ENCODE data around the gene RGS6.

Gene RGS6

DNA sequence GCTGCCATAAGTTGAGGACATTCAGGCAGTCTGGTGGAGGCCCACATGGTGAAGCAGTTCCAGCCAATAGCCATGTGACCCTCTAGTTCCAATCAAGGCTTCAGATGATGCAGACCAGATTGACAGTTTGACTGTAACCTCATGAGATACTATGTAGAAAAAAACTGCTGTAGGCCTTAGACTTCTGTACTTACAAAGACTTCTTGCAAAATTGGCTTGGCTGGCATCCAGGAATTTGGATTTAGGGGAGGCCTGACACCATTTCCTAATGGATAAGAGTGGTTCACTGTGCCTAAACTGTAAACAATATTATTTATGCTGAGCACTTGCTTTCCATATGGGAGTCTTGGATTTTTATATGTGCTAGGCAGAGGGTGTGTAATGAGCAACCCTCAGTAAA lies 76.4 kb downstream of the RGS6 start:
- Histone ChIP-seq H3K4me1 (ENCODE audit: control insufficient read depth in 1 of 2, insufficient read depth in 2 of 2, low read length in 2 of 2) (no peaks in the 10 kb centered on the region), H3K9me3 (ENCODE audit: insufficient read depth, low read depth, low read length) (no peaks in the 10 kb centered on the region), H2AFZ (ENCODE audit: insufficient read depth, low read length, poor library complexity) (no peak overlapping the region), H2BK120ac (ENCODE audit: insufficient read depth, low read length, poor library complexity) (no peak overlapping the region), H3K14ac (ENCODE audit: low read length) (no peak overlapping the region), H3K4ac (ENCODE audit: low read depth, low read length) (no peak overlapping the region), H2BK12ac (ENCODE audit: low read length) (no peak overlapping the region), H3K36me3 (ENCODE audit: control insufficient read depth in 1 of 2, insufficient read depth in 2 of 2, low read length in 2 of 2) (no peaks in the 10 kb centered on the region), H2AK5ac (ENCODE audit: low read length) (no peak overlapping the region), H3K18ac (ENCODE audit: low read length) (no peak overlapping the region), H4K91ac (ENCODE audit: low read depth, low read length) (no peak overlapping the region), H3K4me3 (ENCODE audit: low read depth, low read length) (no peak overlapping the region), H3K27me3 (ENCODE audit: insufficient read depth, low read length) (no peaks in the 10 kb centered on the region), H4K8ac (ENCODE audit: low read depth, low read length) (no peak overlapping the region), H3K27ac (ENCODE audit: low read depth, low read length) (no peak overlapping the region), H3K79me1 (ENCODE audit: low read length) (no peaks in the 10 kb centered on the region), H2BK5ac (ENCODE audit: low read depth, low read length, poor library complexity) (no peak overlapping the region), H3K79me2 (ENCODE audit: control insufficient read depth, insufficient read depth, low read length, poor library complexity) (no peaks in the 10 kb centered on the region), H3K9ac (ENCODE audit: low read length) (no peak overlapping the region), H3K4me2 (ENCODE audit: low read length) (no peak overlapping the region), H3K23ac (ENCODE audit: low read length) (no peak overlapping the region), H4K12ac (ENCODE audit: low read depth, low read length) (no peak overlapping the region)
- DNase-seq = no peak

- Histone ChIP-seq H3K9ac (ENCODE audit: low read length) (no peak overlapping the region), H4K12ac (ENCODE audit: low read depth, low read length) (no peak overlapping the region), H3K4me2 (ENCODE audit: low read length) (no peak overlapping the region), H3K9me3 (ENCODE audit: insufficient read depth, low read depth, low read length) (no peaks in the 10 kb centered on the region), H2BK5ac (ENCODE audit: low read depth, low read length, poor library complexity) (no peak overlapping the region), H3K4me3 (ENCODE audit: low read depth, low read length) (no peak overlapping the region), H4K91ac (ENCODE audit: low read depth, low read length) (no peak overlapping the region), H3K4ac (ENCODE audit: low read depth, low read length) (no peak overlapping the region), H2AK5ac (ENCODE audit: low read length) (no peak overlapping the region), H3K27me3 (ENCODE audit: insufficient read depth, low read length) (no peaks in the 10 kb centered on the region), H3K79me2 (ENCODE audit: control insufficient read depth, insufficient read depth, low read length, poor library complexity) (no peaks in the 10 kb centered on the region), H3K4me1 (ENCODE audit: control insufficient read depth in 1 of 2, insufficient read depth in 2 of 2, low read length in 2 of 2) (no peaks in the 10 kb centered on the region), H3K79me1 (ENCODE audit: low read length) (no peaks in the 10 kb centered on the region), H2AFZ (ENCODE audit: insufficient read depth, low read length, poor library complexity) (no peak overlapping the region), H4K8ac (ENCODE audit: low read depth, low read length) (no peak overlapping the region), H3K36me3 (ENCODE audit: control insufficient read depth in 1 of 2, insufficient read depth in 2 of 2, low read length in 2 of 2) (no peaks in the 10 kb centered on the region), H3K27ac (ENCODE audit: low read depth, low read length) (no peak overlapping the region), H2BK12ac (ENCODE audit: low read length) (no peak overlapping the region), H3K23ac (ENCODE audit: low read length) (no peak overlapping the region), H3K14ac (ENCODE audit: low read length) (no peak overlapping the region), H3K18ac (ENCODE audit: low read length) (no peak overlapping the region), H2BK120ac (ENCODE audit: insufficient read depth, low read length, poor library complexity) (no peak overlapping the region)
- WGBS (ENCODE audit: extremely low coverage, insufficient coverage, insufficient read length) = no CpG with 5 or more reads among the region's 3 CpGs
- no peak for DNase-seq
Observed at GRCh38 chr14:72010474-72010873, 78.2 kb downstream of the RGS6 start.

GRCh38 chr14:72013721-72014345 lies 81.6 kb downstream of the RGS6 start:
- DNase-seq = no peak
- no peak overlapping the region for H2BK5ac ChIP-seq (ENCODE audit: low read depth, low read length, poor library complexity)
- H2BK12ac ChIP-seq (ENCODE audit: low read length) = no peak overlapping the region
- no peaks in the 10 kb centered on the region for H3K79me2 ChIP-seq (ENCODE audit: control insufficient read depth, insufficient read depth, low read length, poor library complexity)
- H4K8ac ChIP-seq (ENCODE audit: low read depth, low read length) = no peak overlapping the region
- no CpG with 5 or more reads among the region's 8 CpGs for WGBS (ENCODE audit: extremely low coverage, insufficient coverage, insufficient read length)
- no peaks in the 10 kb centered on the region for H3K4me1 ChIP-seq (ENCODE audit: control insufficient read depth in 1 of 2, insufficient read depth in 2 of 2, low read length in 2 of 2)
- no peak overlapping the region for H3K27ac ChIP-seq (ENCODE audit: low read depth, low read length)
- H3K4me3 ChIP-seq (ENCODE audit: low read depth, low read length) = no peak overlapping the region
- no peak overlapping the region for H3K4ac ChIP-seq (ENCODE audit: low read depth, low read length)
- H4K91ac ChIP-seq (ENCODE audit: low read depth, low read length) = no peak overlapping the region
- H3K9ac ChIP-seq (ENCODE audit: low read length) = no peak overlapping the region
- no peak overlapping the region for H3K4me2 ChIP-seq (ENCODE audit: low read length)
- no peaks in the 10 kb centered on the region for H3K79me1 ChIP-seq (ENCODE audit: low read length)
- no peaks in the 10 kb centered on the region for H3K27me3 ChIP-seq (ENCODE audit: insufficient read depth, low read length)
- no peak overlapping the region for H2AK5ac ChIP-seq (ENCODE audit: low read length)
- no peak overlapping the region for H4K12ac ChIP-seq (ENCODE audit: low read depth, low read length)
- no peak overlapping the region for H2BK120ac ChIP-seq (ENCODE audit: insufficient read depth, low read length, poor library complexity)
- no peak overlapping the region for H3K14ac ChIP-seq (ENCODE audit: low read length)
- H3K36me3 ChIP-seq (ENCODE audit: control insufficient read depth in 1 of 2, insufficient read depth in 2 of 2, low read length in 2 of 2) = no peaks in the 10 kb centered on the region
- no peak overlapping the region for H2AFZ ChIP-seq (ENCODE audit: insufficient read depth, low read length, poor library complexity)
- H3K18ac ChIP-seq (ENCODE audit: low read length) = no peak overlapping the region
- H3K23ac ChIP-seq (ENCODE audit: low read length) = no peak overlapping the region
- H3K9me3 ChIP-seq (ENCODE audit: insufficient read depth, low read depth, low read length) = no peaks in the 10 kb centered on the region

DNA sequence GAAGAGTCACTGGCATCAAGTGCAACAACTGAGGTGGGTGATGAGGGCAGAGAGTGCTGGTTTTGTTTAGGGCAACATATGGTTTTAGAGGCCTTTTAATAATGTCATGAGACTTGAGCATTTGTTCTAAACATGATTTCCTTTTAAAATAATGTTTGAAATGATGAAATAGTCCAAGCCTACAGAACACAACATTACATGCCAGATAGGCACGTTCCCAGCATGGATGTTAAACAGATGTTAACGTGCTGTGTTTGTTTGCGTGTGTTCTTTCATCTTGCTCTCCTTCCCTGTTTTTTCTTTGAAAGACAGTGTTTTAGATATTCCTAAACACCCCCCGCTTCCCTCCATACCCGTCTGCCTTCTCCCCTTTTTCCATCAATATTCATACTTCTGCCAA lies 82.3 kb downstream of the RGS6 start:
- H2BK12ac ChIP-seq (ENCODE audit: low read length) = no peak overlapping the region
- no peak overlapping the region for H2AFZ ChIP-seq (ENCODE audit: insufficient read depth, low read length, poor library complexity)
- no peak overlapping the region for H2AK5ac ChIP-seq (ENCODE audit: low read length)
- H3K4me3 ChIP-seq (ENCODE audit: low read depth, low read length) = no peak overlapping the region
- H3K79me1 ChIP-seq (ENCODE audit: low read length) = no peaks in the 10 kb centered on the region
- no peaks in the 10 kb centered on the region for H3K36me3 ChIP-seq (ENCODE audit: control insufficient read depth in 1 of 2, insufficient read depth in 2 of 2, low read length in 2 of 2)
- DNase-seq = no peak
- no CpG with 5 or more reads among the region's 5 CpGs for WGBS (ENCODE audit: extremely low coverage, insufficient coverage, insufficient read length)
- no peaks in the 10 kb centered on the region for H3K4me1 ChIP-seq (ENCODE audit: control insufficient read depth in 1 of 2, insufficient read depth in 2 of 2, low read length in 2 of 2)
- H4K12ac ChIP-seq (ENCODE audit: low read depth, low read length) = no peak overlapping the region
- H3K4me2 ChIP-seq (ENCODE audit: low read length) = no peak overlapping the region
- H3K27ac ChIP-seq (ENCODE audit: low read depth, low read length) = no peak overlapping the region
- H3K18ac ChIP-seq (ENCODE audit: low read length) = no peak overlapping the region
- H3K14ac ChIP-seq (ENCODE audit: low read length) = no peak overlapping the region
- H4K8ac ChIP-seq (ENCODE audit: low read depth, low read length) = no peak overlapping the region
- no peak overlapping the region for H3K4ac ChIP-seq (ENCODE audit: low read depth, low read length)
- H3K9me3 ChIP-seq (ENCODE audit: insufficient read depth, low read depth, low read length) = no peaks in the 10 kb centered on the region
- no peak overlapping the region for H3K23ac ChIP-seq (ENCODE audit: low read length)
- no peak overlapping the region for H3K9ac ChIP-seq (ENCODE audit: low read length)
- no peaks in the 10 kb centered on the region for H3K79me2 ChIP-seq (ENCODE audit: control insufficient read depth, insufficient read depth, low read length, poor library complexity)
- H4K91ac ChIP-seq (ENCODE audit: low read depth, low read length) = no peak overlapping the region
- no peak overlapping the region for H2BK120ac ChIP-seq (ENCODE audit: insufficient read depth, low read length, poor library complexity)
- H2BK5ac ChIP-seq (ENCODE audit: low read depth, low read length, poor library complexity) = no peak overlapping the region
- no peaks in the 10 kb centered on the region for H3K27me3 ChIP-seq (ENCODE audit: insufficient read depth, low read length)
